ENCODE results near the gene FAM83E.

The FAM83E gene

DNA sequence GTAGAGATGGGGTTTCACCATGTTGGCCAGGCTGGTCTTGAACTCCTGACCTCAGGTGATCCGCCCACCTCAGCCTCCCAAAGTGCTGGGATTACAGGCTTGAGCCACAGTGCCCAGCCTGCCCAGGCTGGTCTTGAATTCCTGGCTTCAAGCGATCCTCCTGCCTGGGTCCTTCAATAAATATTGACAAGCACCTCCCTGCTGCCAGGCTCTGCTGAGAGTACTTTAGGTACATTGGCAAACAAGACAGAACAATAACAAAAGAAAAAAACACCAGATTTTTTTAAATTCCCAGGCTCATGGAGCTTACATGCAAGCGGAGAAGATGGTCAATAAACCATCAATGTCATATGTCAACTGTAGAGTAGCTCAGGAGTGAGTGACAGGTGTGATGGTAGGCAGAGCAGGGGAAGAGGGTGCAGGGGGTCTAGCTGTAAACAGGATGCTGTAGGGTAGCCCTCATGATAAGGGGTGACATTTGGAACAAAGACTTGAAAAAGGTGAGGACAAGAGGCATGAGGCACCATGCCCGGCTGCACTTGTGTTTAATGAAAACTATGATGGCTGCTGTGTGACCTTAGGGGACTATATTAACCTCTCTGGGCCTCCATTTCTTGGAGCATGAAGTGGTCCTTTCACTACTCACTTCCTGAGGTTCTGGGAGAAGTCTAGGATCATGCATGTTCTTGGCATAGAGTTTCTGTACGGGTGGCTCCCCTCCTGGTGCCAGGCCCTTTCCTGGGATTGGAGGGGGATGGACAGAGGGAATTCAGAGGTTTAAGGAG is 43.3 kb downstream of the FAM83E start:
- DNase-seq, result no peak

DNA sequence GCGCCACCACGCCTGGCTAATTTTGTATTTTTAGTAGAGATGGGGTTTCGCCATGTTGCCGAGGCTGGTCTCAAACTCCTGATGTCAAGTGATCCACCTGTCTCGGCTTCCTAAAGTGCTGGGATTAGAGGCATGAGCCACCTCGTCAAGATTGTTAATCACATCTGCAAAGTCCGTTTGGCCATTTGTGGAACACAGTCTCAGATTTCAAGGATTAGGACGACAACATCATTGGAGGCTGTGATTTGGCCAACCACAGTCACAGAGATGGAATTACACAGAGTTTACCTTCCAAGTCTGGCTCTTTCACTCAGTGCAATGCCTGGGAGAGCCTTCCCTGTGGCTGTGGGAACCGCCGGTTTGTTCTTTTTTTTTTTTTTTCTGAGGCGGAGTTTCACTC is 45.1 kb downstream of the FAM83E start:
- no peak for DNase-seq

DNA sequence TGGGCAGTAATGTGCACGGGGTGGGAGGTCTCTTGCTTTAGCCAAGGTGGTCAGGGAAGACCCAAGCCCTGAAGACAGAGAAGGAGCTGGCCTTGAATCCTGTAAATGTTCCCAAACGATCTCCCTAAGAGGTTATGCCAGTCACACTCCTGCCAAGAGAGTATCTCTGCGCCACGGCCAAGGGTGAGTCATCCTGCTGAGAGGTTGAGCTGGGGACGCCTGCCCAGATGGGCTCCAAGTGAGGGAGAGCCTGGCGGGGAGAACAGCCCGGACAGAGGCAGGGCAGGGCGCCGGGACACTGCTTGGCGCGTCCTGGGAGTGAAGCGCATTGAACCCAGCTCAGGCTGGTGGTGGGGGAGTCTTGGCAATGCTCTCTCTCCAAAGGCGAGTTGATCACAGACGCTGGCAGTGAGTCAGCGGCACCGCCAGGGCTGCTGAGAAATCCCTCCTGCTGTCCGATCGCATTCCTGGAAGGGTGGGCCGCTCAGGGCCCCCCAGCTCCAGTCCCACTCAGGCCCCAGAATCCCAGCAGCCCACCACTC is 46.5 kb downstream of the FAM83E start:
- DNase-seq, result no peak

DNA sequence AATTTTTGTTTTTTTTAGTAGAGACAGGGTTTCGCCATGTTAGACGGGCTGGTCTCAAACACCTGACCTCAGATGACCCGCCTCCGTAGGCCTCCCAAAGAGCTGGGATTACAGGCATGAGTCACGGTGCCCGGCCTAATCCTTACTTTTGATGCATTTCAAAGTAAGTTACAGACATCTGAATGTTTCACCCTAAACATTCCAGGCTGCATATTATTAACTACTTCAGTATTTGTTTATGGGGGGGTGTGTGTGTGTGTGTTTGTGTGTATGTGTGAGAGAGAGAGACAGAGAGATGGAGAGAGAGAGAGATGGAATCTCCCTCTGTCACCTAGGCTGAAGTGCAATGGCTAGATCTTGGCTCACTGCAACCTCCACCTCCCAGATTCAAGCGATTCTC is 49.8 kb downstream of the FAM83E start:
- DNase-seq, result no peak
